NCI-H2081 (cell line): Measurements from ENCODE around the gene ARVCF.

ENCODE experiments used
- DNase-seq, 2 experiments: peaks; one replicate each; lab custom pipeline; 2025; lab: John Stamatoyannopoulos, UW

ARVCF gene

GRCh38 chr22:19961868-19962245 is 54.8 kb downstream of the ARVCF start:
- no peak for DNase-seq

GRCh38 chr22:19961201-19961580 is 55.4 kb downstream of the ARVCF start:
- DNase-seq = no peak

- no peak for DNase-seq
Observed at GRCh38 chr22:19960491-19961200, 56.0 kb downstream of the ARVCF start.

GRCh38 chr22:19959587-19960490 is 56.8 kb downstream of the ARVCF start:
- DNase-seq = no peak

- DNase-seq = no peak
Observed at GRCh38 chr22:19959043-19959586, 57.5 kb downstream of the ARVCF start.

GRCh38 chr22:19958083-19959042 is 58.3 kb downstream of the ARVCF start:
- no peak for DNase-seq

GRCh38 chr22:19957445-19957844 is 59.2 kb downstream of the ARVCF start:
- no peak for DNase-seq

GRCh38 chr22:19955241-19956128 is 61.1 kb downstream of the ARVCF start:
- DNase-seq = no peak

- DNase-seq = no peak
Observed at GRCh38 chr22:19951346-19951745, 65.3 kb downstream of the ARVCF start.

- no peak for DNase-seq
Observed at GRCh38 chr22:19948057-19948760, 68.4 kb downstream of the ARVCF start.

GRCh38 chr22:19943082-19944026 is 73.3 kb downstream of the ARVCF start:
- DNase-seq = no peak

GRCh38 chr22:19942157-19943081 is 74.2 kb downstream of the ARVCF start:
- DNase-seq = no peak

GRCh38 chr22:19941365-19942082 is 75.1 kb downstream of the ARVCF start, which contains the start of the genes COMT and TXNRD2:
Gene COMT, plus strand, starts transcription at chr22:19941772. Its CDS starts 20,755 bp downstream, at chr22:19962527.
Gene TXNRD2, minus strand, starts transcription at chr22:19941818. Its CDS starts 15 bp downstream, at chr22:19941803.
- peak; percentile 57 to 74 for DNase-seq

- DNase-seq = no peak
Observed at GRCh38 chr22:19940536-19941364, 75.9 kb downstream of the ARVCF start.

- DNase-seq = no peak
Observed at GRCh38 chr22:19937616-19938473, 78.8 kb downstream of the ARVCF start.
